Liver (tissue), 3 donors: Measurements from ENCODE around the gene POU6F2.

Source experiments
- EGR1 ChIP-seq, 2 donors: IDR thresholded peaks; 2 replicates each; pipeline ENCODE4 v1.6.1; 2016 to 2018; ENCODE audit warnings: antibody characterized with exemption in 2 of 2, low read depth in 2 of 2
- FOXA2 ChIP-seq: IDR thresholded peaks from 2 replicates; pipeline ENCODE4 v1.6.1; 2016; ENCODE audit warnings: antibody characterized with exemption
- JUND ChIP-seq, 2 donors: IDR thresholded peaks; 2 replicates each; pipeline ENCODE4 v1.6.1; 2016; ENCODE audit warnings: antibody characterized with exemption in 2 of 2
- MAX ChIP-seq: IDR thresholded peaks from 2 replicates; pipeline ENCODE4 v1.6.1; 2016; ENCODE audit warnings: antibody characterized with exemption
- SP1 ChIP-seq: IDR thresholded peaks from 2 replicates; pipeline ENCODE4 v1.6.1; 2018; ENCODE audit warnings: antibody characterized with exemption, mild to moderate bottlenecking
- ZBTB33 ChIP-seq: IDR thresholded peaks from 2 replicates; pipeline ENCODE4 v1.6.1; 2016; ENCODE audit warnings: antibody characterized with exemption
- TF ChIP-seq, protein P1 (sequence below): fragments of 150-350 bp; IDR thresholded peaks from 2 replicates; pipeline ENCODE4 v1.5.1; 2017; ENCODE audit warnings: improper control_type of control experiment, low read depth, low read length; ENCODE audit not compliant: missing input control
- TF ChIP-seq, protein P2 (sequence below): IDR thresholded peaks from 2 replicates; pipeline ENCODE4 v1.6.1; 2016; ENCODE audit warnings: antibody characterized with exemption, mild to moderate bottlenecking
- TF ChIP-seq, protein P3 (sequence below): IDR thresholded peaks from 2 replicates; pipeline ENCODE4 v1.6.1; 2016; ENCODE audit warnings: antibody characterized with exemption
- donor health status: healthy.
- donor health status: healthy.

- TF ChIP-seq, protein P1, sequence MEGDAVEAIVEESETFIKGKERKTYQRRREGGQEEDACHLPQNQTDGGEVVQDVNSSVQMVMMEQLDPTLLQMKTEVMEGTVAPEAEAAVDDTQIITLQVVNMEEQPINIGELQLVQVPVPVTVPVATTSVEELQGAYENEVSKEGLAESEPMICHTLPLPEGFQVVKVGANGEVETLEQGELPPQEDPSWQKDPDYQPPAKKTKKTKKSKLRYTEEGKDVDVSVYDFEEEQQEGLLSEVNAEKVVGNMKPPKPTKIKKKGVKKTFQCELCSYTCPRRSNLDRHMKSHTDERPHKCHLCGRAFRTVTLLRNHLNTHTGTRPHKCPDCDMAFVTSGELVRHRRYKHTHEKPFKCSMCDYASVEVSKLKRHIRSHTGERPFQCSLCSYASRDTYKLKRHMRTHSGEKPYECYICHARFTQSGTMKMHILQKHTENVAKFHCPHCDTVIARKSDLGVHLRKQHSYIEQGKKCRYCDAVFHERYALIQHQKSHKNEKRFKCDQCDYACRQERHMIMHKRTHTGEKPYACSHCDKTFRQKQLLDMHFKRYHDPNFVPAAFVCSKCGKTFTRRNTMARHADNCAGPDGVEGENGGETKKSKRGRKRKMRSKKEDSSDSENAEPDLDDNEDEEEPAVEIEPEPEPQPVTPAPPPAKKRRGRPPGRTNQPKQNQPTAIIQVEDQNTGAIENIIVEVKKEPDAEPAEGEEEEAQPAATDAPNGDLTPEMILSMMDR, result no peak
- TF ChIP-seq, protein P2, sequence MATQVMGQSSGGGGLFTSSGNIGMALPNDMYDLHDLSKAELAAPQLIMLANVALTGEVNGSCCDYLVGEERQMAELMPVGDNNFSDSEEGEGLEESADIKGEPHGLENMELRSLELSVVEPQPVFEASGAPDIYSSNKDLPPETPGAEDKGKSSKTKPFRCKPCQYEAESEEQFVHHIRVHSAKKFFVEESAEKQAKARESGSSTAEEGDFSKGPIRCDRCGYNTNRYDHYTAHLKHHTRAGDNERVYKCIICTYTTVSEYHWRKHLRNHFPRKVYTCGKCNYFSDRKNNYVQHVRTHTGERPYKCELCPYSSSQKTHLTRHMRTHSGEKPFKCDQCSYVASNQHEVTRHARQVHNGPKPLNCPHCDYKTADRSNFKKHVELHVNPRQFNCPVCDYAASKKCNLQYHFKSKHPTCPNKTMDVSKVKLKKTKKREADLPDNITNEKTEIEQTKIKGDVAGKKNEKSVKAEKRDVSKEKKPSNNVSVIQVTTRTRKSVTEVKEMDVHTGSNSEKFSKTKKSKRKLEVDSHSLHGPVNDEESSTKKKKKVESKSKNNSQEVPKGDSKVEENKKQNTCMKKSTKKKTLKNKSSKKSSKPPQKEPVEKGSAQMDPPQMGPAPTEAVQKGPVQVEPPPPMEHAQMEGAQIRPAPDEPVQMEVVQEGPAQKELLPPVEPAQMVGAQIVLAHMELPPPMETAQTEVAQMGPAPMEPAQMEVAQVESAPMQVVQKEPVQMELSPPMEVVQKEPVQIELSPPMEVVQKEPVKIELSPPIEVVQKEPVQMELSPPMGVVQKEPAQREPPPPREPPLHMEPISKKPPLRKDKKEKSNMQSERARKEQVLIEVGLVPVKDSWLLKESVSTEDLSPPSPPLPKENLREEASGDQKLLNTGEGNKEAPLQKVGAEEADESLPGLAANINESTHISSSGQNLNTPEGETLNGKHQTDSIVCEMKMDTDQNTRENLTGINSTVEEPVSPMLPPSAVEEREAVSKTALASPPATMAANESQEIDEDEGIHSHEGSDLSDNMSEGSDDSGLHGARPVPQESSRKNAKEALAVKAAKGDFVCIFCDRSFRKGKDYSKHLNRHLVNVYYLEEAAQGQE, result no peak
- no peak for TF ChIP-seq MAX
- no peak for TF ChIP-seq EGR1 (IDR thresholded peaks at IDR 0.05; ENCODE audit: low read depth in 2 of 2)
- TF ChIP-seq SP1, result no peak
- TF ChIP-seq JUND (IDR thresholded peaks at IDR 0.05), result no peak
- no peak for TF ChIP-seq FOXA2
- TF ChIP-seq ZBTB33, result no peak
- TF ChIP-seq, protein P3, sequence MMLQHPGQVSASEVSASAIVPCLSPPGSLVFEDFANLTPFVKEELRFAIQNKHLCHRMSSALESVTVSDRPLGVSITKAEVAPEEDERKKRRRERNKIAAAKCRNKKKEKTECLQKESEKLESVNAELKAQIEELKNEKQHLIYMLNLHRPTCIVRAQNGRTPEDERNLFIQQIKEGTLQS, result no peak
Observed at GRCh38 chr7:39421251-39421650, 443.5 kb downstream of the POU6F2 start.
